Measurements from ENCODE around the gene RABL6. TPM values are rescaled to one million over a fixed set of nuclear protein-coding genes. Genes with fewer than 3 reads are reported as not detected.

Gene RABL6
- total and polyA plus RNA-seq, 2 of the 4 experiments (the other 2 are of a cell fraction), result 37.1 to 47.5 TPM

DNA sequence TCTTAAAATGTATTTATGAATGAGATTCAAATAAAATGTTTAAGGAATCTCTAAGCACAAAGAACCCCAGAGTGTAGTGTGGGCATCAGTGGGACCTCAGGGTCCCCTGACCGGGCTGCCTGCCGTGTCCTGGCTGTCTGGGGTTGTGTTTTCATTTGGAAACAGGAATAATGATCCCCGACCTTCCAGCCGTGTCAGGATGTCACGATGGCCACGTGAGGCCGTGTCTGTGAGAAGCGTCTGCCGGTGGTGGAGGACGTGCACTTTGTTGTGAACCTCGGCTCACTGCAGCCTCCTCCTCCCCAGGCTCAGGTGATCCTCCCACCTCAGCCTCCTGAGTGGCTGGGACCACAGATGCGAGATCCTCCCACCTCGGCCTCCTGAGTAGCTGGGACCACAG lies 82.9 kb downstream of the RABL6 start:
- TF ChIP-seq FOS (IDR thresholded peaks at IDR 0.05; ENCODE audit: low read depth, low read length), result no peak
- H3K9ac ChIP-seq (ENCODE audit: low read depth, low read length), result no peak overlapping the region
- H2BK15ac ChIP-seq (ENCODE audit: low read depth, low read length), result no peak overlapping the region
- in situ Hi-C loops (cut with MboI; ENCODE audit: low sequenced_read_pairs) (no loop called here), dilution Hi-C loops (cut with HindIII; ENCODE audit: low sequenced_read_pairs, unreplicated experiment) (no loop called here), intact Hi-C loops (cut with micrococcal nuclease) (no loop called here)
- no peak overlapping the region for H3K27ac ChIP-seq (ENCODE audit: insufficient read depth, low read length)
- no peak overlapping the region for H3K4ac ChIP-seq (ENCODE audit: low read depth, low read length)
- peaks cover 19% of the 10 kb centered on the region for H4K20me1 ChIP-seq (ENCODE audit: insufficient read depth, low read length)
- ATAC-seq (ENCODE audit: low read depth) (no peak), DNase-seq (no peak)
- no peak overlapping the region for H3K23ac ChIP-seq (ENCODE audit: low read depth, low read length)
- peaks cover 18 to 73% of the 10 kb centered on the region in 2 experiments for H3K79me1 ChIP-seq (ENCODE audit: low read depth in 1 of 2, low read length in 2 of 2)
- H3K4me1 ChIP-seq (ENCODE audit: control insufficient read depth, insufficient read depth, low read length), result peaks cover 3% of the 10 kb centered on the region
- H3K18ac ChIP-seq (ENCODE audit: low read depth, low read length), result no peak overlapping the region
- 100% methylated on average over 6 of the region's 13 CpGs; no CpG with 5 or more reads in 1 of the 2 experiments for WGBS, 2 experiments (ENCODE audit: extremely low coverage in 2 of 2, insufficient read length in 1 of 2)
- 0 out of 2 replicates have a peak, but pooled peaks cover 8% of the 10 kb centered on the region for H3K36me3 ChIP-seq (ENCODE audit: control insufficient read depth, insufficient read depth, low read length)
- no peak overlapping the region for H2AK9ac ChIP-seq (replicated peaks; ENCODE audit: low read depth, low read length, poor library complexity)
- H3K4me3 ChIP-seq (ENCODE audit: insufficient read depth, low read depth, low read length), result no peak overlapping the region
- no peak overlapping the region for H3K56ac ChIP-seq (ENCODE audit: extremely low read depth, insufficient read depth, low read length)
- no peak overlapping the region for H2BK120ac ChIP-seq (ENCODE audit: low read depth, low read length)
- ChIA-PET CTCF (no interaction called here), POLR2A (ENCODE audit: unreplicated experiment) (no interaction called here)
- no peaks in the 10 kb centered on the region for H3K27me3 ChIP-seq (ENCODE audit: control insufficient read depth, insufficient read depth, low read length)
- H2BK5ac ChIP-seq (ENCODE audit: low read depth, low read length, poor library complexity, severe bottlenecking), result no peak overlapping the region
- no peak overlapping the region for H4K8ac ChIP-seq (ENCODE audit: low read depth in 2 of 2, low read length in 2 of 2)
- H3K14ac ChIP-seq (replicated peaks; ENCODE audit: low read depth, low read length), result no peak overlapping the region
- H2AK5ac ChIP-seq (ENCODE audit: low read depth, low read length), result no peak overlapping the region
- no peak overlapping the region for H4K5ac ChIP-seq (ENCODE audit: low read depth, low read length)
- H3K4me2 ChIP-seq (ENCODE audit: low read depth, low read length), result no peak overlapping the region
- no peak overlapping the region for H2AFZ ChIP-seq (replicated peaks; ENCODE audit: low read length, poor library complexity)
- H3K9me3 ChIP-seq (ENCODE audit: control insufficient read depth, insufficient read depth, low read length), result no peaks in the 10 kb centered on the region
- H3K9me1 ChIP-seq (ENCODE audit: insufficient read depth, low read length), result peaks cover 14% of the 10 kb centered on the region; the same call in 1 of the 2 replicates
- BruUV-seq (replicated peaks), result no TSS peak
- H4K91ac ChIP-seq (ENCODE audit: insufficient read depth, low read depth, low read length), result no peak overlapping the region
- H2BK20ac ChIP-seq (ENCODE audit: low read depth, low read length), result no peak overlapping the region

Small RNAs within 50 kb of the gene (microRNA-seq; reads per million reads assigned to microRNA genes)
- not detected for gene AL355987.2 (ENCODE audit: insufficient read depth, insufficient read length)
- not detected for gene ATP6V1G1P3 (ENCODE audit: insufficient read depth, insufficient read length)
- 0 reads per million in 2 experiments for gene MIR4292 (ENCODE audit: insufficient read depth in 1 of 2, insufficient read length in 1 of 2, unreplicated experiment in 1 of 2)
- gene MIR4479 (ENCODE audit: insufficient read depth in 1 of 2, insufficient read length in 1 of 2, unreplicated experiment in 1 of 2), result 0.37 to 4.1 reads per million in 2 experiments

Small RNAs within 50 kb of the gene (small RNA-seq; reads per million reads assigned to genes)
- gene AL355987.2 (0 reads per million in 5 experiments), gene ATP6V1G1P3 (0 reads per million in 5 experiments), gene MIR4292 (0 reads per million in 5 experiments), gene MIR4479 (0 to 0.65 (median 0.15) reads per million in 5 experiments)

Other genes starting within 250 kb of the RABL6 start
- 1.4 and 2.2 TPM in 2 replicates for gene EGFL7, start 145.0 kb upstream of the RABL6 start, total RNA-seq (2012; rRNA removed)
- 10.4 and 16.4 TPM in 2 replicates for gene EGFL7, start 145.0 kb upstream of the RABL6 start, polyA plus RNA-seq (2012; rRNA removed)
- gene AGPAT2, start 120.5 kb upstream of the RABL6 start, total RNA-seq (2012; rRNA removed), result 16.1 and 18.9 TPM in 2 replicates
- 37.2 and 39.5 TPM in 2 replicates for gene AGPAT2, start 120.5 kb upstream of the RABL6 start, polyA plus RNA-seq (2012; rRNA removed)
- 3.1 and 3.4 TPM in 2 replicates for gene DIPK1B, start 95.4 kb upstream of the RABL6 start, total RNA-seq (2012; rRNA removed)
- 7.1 and 8.5 TPM in 2 replicates for gene DIPK1B, start 95.4 kb upstream of the RABL6 start, polyA plus RNA-seq (2012; rRNA removed)
- gene LCN10, start 65.0 kb upstream of the RABL6 start, total RNA-seq (2012; rRNA removed), result not detected in 2 replicates
- gene LCN10, start 65.0 kb upstream of the RABL6 start, polyA plus RNA-seq (2012; rRNA removed), result not detected in 2 replicates
- gene LCN6, start 59.4 kb upstream of the RABL6 start, total RNA-seq (2012; rRNA removed), result not detected in 2 replicates
- not detected in 2 replicates for gene LCN6, start 59.4 kb upstream of the RABL6 start, polyA plus RNA-seq (2012; rRNA removed)
- gene LCN8, start 49.7 kb upstream of the RABL6 start, total RNA-seq (2012; rRNA removed), result not detected in 2 replicates
- gene LCN8, start 49.7 kb upstream of the RABL6 start, polyA plus RNA-seq (2012; rRNA removed), result not detected in 2 replicates
- not detected in 2 replicates for gene LCN15, start 43.4 kb upstream of the RABL6 start, total RNA-seq (2012; rRNA removed)
- not detected in 2 replicates for gene LCN15, start 43.4 kb upstream of the RABL6 start, polyA plus RNA-seq (2012; rRNA removed)
- gene TMEM141, start 16.6 kb upstream of the RABL6 start, total RNA-seq (2012; rRNA removed), result 37.2 and 39.1 TPM in 2 replicates
- 72.6 and 77.8 TPM in 2 replicates for gene TMEM141, start 16.6 kb upstream of the RABL6 start, polyA plus RNA-seq (2012; rRNA removed)
- under 0.01 TPM in 1 of 2 replicates, not detected in the other for gene CCDC183, start 11.6 kb upstream of the RABL6 start, total RNA-seq (2012; rRNA removed)
- gene CCDC183, start 11.6 kb upstream of the RABL6 start, polyA plus RNA-seq (2012; rRNA removed), result 0.29 and 0.44 TPM in 2 replicates
- gene AJM1, start 34.5 kb downstream of the RABL6 start, total RNA-seq (2012; rRNA removed), result 0.18 and 0.28 TPM in 2 replicates
- gene AJM1, start 34.5 kb downstream of the RABL6 start, polyA plus RNA-seq (2012; rRNA removed), result 1.5 and 1.9 TPM in 2 replicates
- gene PHPT1, start 41.5 kb downstream of the RABL6 start, total RNA-seq (2012; rRNA removed), result 70.3 and 79.8 TPM in 2 replicates
- gene PHPT1, start 41.5 kb downstream of the RABL6 start, polyA plus RNA-seq (2012; rRNA removed), result 214 and 338 TPM in 2 replicates
- gene MAMDC4, start 44.4 kb downstream of the RABL6 start, total RNA-seq (2012; rRNA removed), result 0.18 and 0.28 TPM in 2 replicates
- gene MAMDC4, start 44.4 kb downstream of the RABL6 start, polyA plus RNA-seq (2012; rRNA removed), result 3.5 and 5.0 TPM in 2 replicates
- gene EDF1, start 58.4 kb downstream of the RABL6 start, total RNA-seq (2012; rRNA removed), result 279 and 538 TPM in 2 replicates
- 701 and 703 TPM in 2 replicates for gene EDF1, start 58.4 kb downstream of the RABL6 start, polyA plus RNA-seq (2012; rRNA removed)
- gene TRAF2, start 78.6 kb downstream of the RABL6 start, total RNA-seq (2012; rRNA removed), result 5.8 and 6.6 TPM in 2 replicates
- gene TRAF2, start 78.6 kb downstream of the RABL6 start, polyA plus RNA-seq (2012; rRNA removed), result 12.0 and 12.9 TPM in 2 replicates
- gene FBXW5, start 136.8 kb downstream of the RABL6 start, total RNA-seq (2012; rRNA removed), result 65.1 and 72.2 TPM in 2 replicates
- 80.2 and 95.4 TPM in 2 replicates for gene FBXW5, start 136.8 kb downstream of the RABL6 start, polyA plus RNA-seq (2012; rRNA removed)
- not detected in 2 replicates for gene C8G, start 137.3 kb downstream of the RABL6 start, total RNA-seq (2012; rRNA removed)
- gene C8G, start 137.3 kb downstream of the RABL6 start, polyA plus RNA-seq (2012; rRNA removed), result 0.37 and 0.80 TPM in 2 replicates
- not detected in 2 replicates for gene LCN12, start 144.3 kb downstream of the RABL6 start, total RNA-seq (2012; rRNA removed)
- gene LCN12, start 144.3 kb downstream of the RABL6 start, polyA plus RNA-seq (2012; rRNA removed), result 0.12 TPM in 1 of 2 replicates, not detected in the other
- gene PTGDS, start 169.6 kb downstream of the RABL6 start, total RNA-seq (2012; rRNA removed), result not detected in 2 replicates
- gene PTGDS, start 169.6 kb downstream of the RABL6 start, polyA plus RNA-seq (2012; rRNA removed), result 0.87 and 1.2 TPM in 2 replicates
- not detected in 2 replicates for gene LCNL1, start 175.0 kb downstream of the RABL6 start, total RNA-seq (2012; rRNA removed)
- gene LCNL1, start 175.0 kb downstream of the RABL6 start, polyA plus RNA-seq (2012; rRNA removed), result 0.13 and 0.15 TPM in 2 replicates
- 4.4 and 5.7 TPM in 2 replicates for gene PAXX, start 184.5 kb downstream of the RABL6 start, total RNA-seq (2012; rRNA removed)
- gene PAXX, start 184.5 kb downstream of the RABL6 start, polyA plus RNA-seq (2012; rRNA removed), result 24.6 and 30.2 TPM in 2 replicates
- gene CLIC3, start 188.6 kb downstream of the RABL6 start, total RNA-seq (2012; rRNA removed), result 0.18 and 0.28 TPM in 2 replicates
- 1.7 and 2.1 TPM in 2 replicates for gene CLIC3, start 188.6 kb downstream of the RABL6 start, polyA plus RNA-seq (2012; rRNA removed)
- gene ABCA2, start 220.3 kb downstream of the RABL6 start, total RNA-seq (2012; rRNA removed), result 3.8 and 4.4 TPM in 2 replicates
- 46.0 and 52.3 TPM in 2 replicates for gene ABCA2, start 220.3 kb downstream of the RABL6 start, polyA plus RNA-seq (2012; rRNA removed)
- gene FUT7, start 224.1 kb downstream of the RABL6 start, total RNA-seq (2012; rRNA removed), result not detected in 2 replicates
- gene FUT7, start 224.1 kb downstream of the RABL6 start, polyA plus RNA-seq (2012; rRNA removed), result not detected in 2 replicates
- gene NPDC1, start 238.2 kb downstream of the RABL6 start, total RNA-seq (2012; rRNA removed), result 2.7 and 2.8 TPM in 2 replicates
- 58.1 and 74.0 TPM in 2 replicates for gene NPDC1, start 238.2 kb downstream of the RABL6 start, polyA plus RNA-seq (2012; rRNA removed)
- not detected in 2 replicates for gene ENTPD2, start 246.1 kb downstream of the RABL6 start, total RNA-seq (2012; rRNA removed)
- gene ENTPD2, start 246.1 kb downstream of the RABL6 start, polyA plus RNA-seq (2012; rRNA removed), result not detected in 2 replicates

Measured in IMR-90 (cell line).